H1 (cell line): Measurements from ENCODE around the gene DISC1. TPM values are rescaled to one million over a fixed set of nuclear protein-coding genes. Genes with fewer than 3 reads are reported as not detected.

Source experiments
- CTCF ChIA-PET: fragments of 300-600 bp; sonication (Branson Sonifier 250); formaldehyde crosslinking; loops from one replicate; lab custom pipeline; 2021; ENCODE audit not compliant: partially characterized antibody; lab: Charles Lee
- POLR2A ChIA-PET: fragments of 300-600 bp; sonication (Branson Sonifier 250); formaldehyde crosslinking; loops from one replicate; lab custom pipeline; 2021; ENCODE audit warnings: inconsistent platforms; ENCODE audit not compliant: partially characterized antibody; lab: Charles Lee
- DNase-seq, 2 experiments: peaks; one replicate each; pipeline versions ENCODE4 v3.0.0 to v3.0.0-alpha.2; 2010 to 2022; ENCODE audit warnings: low spot score in 2 of 2, low read depth in 1 of 2, mixed read lengths in 1 of 2
- FAIRE-seq: peaks from 2 replicates; lab custom pipeline; 2011; peaks lifted over from hg19 to GRCh38; lab: Jason Lieb, UNC
- H2AFZ ChIP-seq: 2 replicates; pipeline ENCODE4 v1.8.1; 2012; ENCODE audit warnings: low read length, inconsistent platforms
- H2AK5ac ChIP-seq: 2 replicates; pipeline ENCODE4 v1.6.1; 2013; ENCODE audit warnings: low read depth, low read length
- H2BK120ac ChIP-seq: replicated peaks from 2 replicates; pipeline ENCODE3; 2013; ENCODE audit warnings: low read depth, low read length, inconsistent platforms
- H2BK12ac ChIP-seq: 2 replicates; pipeline ENCODE4 v1.6.1; 2013; ENCODE audit warnings: low read depth, low read length
- H2BK15ac ChIP-seq: 2 replicates; pipeline ENCODE4 v1.6.1; 2013; ENCODE audit warnings: low read length
- H2BK20ac ChIP-seq: 2 replicates; pipeline ENCODE4 v1.6.1; 2013; ENCODE audit warnings: low read length
- H2BK5ac ChIP-seq: 2 replicates; pipeline ENCODE4 v1.6.1; 2013; ENCODE audit warnings: low read depth, low read length
- H3K14ac ChIP-seq: 2 replicates; pipeline ENCODE4 v1.6.1; 2013; ENCODE audit warnings: inconsistent platforms; ENCODE audit not compliant: insufficient read length
- H3K18ac ChIP-seq: 2 replicates; pipeline ENCODE4 v1.6.1; 2013; ENCODE audit warnings: low read length; ENCODE audit errors: extremely low read depth
- H3K23ac ChIP-seq: 2 replicates; pipeline ENCODE4 v1.6.1; 2013; ENCODE audit warnings: inconsistent platforms; ENCODE audit not compliant: insufficient read length
- H3K23me2 ChIP-seq: 2 replicates; pipeline ENCODE4 v1.6.1; 2013; ENCODE audit warnings: low read depth, low read length
- H3K27ac ChIP-seq: 2 replicates; pipeline ENCODE4 v1.6.1; 2011; ENCODE audit warnings: low read depth, low read length, inconsistent platforms
- H3K27me3 ChIP-seq, 4 experiments: replicated peaks in 1 of 4; 1 replicate in 1 of 4; 2 replicates in 3 of 4; pipeline versions ENCODE4 v1.6.1 to v1.8.1; 2011 to 2013; ENCODE audit warnings: low read length in 3 of 4, mild to moderate bottlenecking in 3 of 4, inconsistent platforms in 2 of 4, mixed read lengths in 2 of 4, moderate library complexity in 1 of 4; ENCODE audit not compliant: control insufficient read depth in 3 of 4, insufficient read depth in 3 of 4; ENCODE audit errors: extremely low read depth in 1 of 4
- H3K36me3 ChIP-seq, 4 experiments: 2 replicates each; pipeline versions ENCODE4 v1.6.1 to v1.8.1; 2011 to 2013; ENCODE audit warnings: mild to moderate bottlenecking in 4 of 4, low read length in 3 of 4, moderate library complexity in 2 of 4, control low read depth in 1 of 4, inconsistent platforms in 1 of 4; ENCODE audit not compliant: insufficient read depth in 4 of 4, control insufficient read depth in 2 of 4
- H3K4ac ChIP-seq: replicated peaks from 2 replicates; pipeline ENCODE3; 2013; ENCODE audit warnings: low read length, low read depth, mixed read lengths, inconsistent platforms; ENCODE audit not compliant: insufficient read length
- H3K4me1 ChIP-seq, 4 experiments: replicated peaks in 1 of 4; 1 replicate in 1 of 4; 2 replicates in 3 of 4; pipeline versions ENCODE4 v1.6.1 to v1.8.1; 2011 to 2013; ENCODE audit warnings: low read length in 3 of 4, inconsistent platforms in 2 of 4, mixed read lengths in 1 of 4; ENCODE audit not compliant: insufficient read depth in 4 of 4, control insufficient read depth in 3 of 4
- H3K4me2 ChIP-seq, 2 experiments: 2 replicates each; pipeline versions ENCODE4 v1.6.1 to v1.8.1; 2011 to 2013; ENCODE audit warnings: low read depth in 2 of 2, low read length in 2 of 2, control low read depth in 1 of 2, inconsistent platforms in 1 of 2, mild to moderate bottlenecking in 1 of 2; ENCODE audit not compliant: insufficient read depth in 1 of 2
- H3K4me3 ChIP-seq, 4 experiments: fragments of 200-600, 300-600 bp in 1 of 4; sonication (generic), shearing (Covaris generic), sonication (Bioruptor Twin) in 1 of 4; 2 replicates each; pipeline versions ENCODE4 v1.5.1 to v1.8.1; 2011 to 2016; ENCODE audit warnings: low read length in 4 of 4, low read depth in 3 of 4, control low read depth in 2 of 4, inconsistent platforms in 2 of 4, mild to moderate bottlenecking in 2 of 4, mixed read lengths in 1 of 4, moderate library complexity in 1 of 4; ENCODE audit not compliant: insufficient read depth in 2 of 4; ENCODE audit errors: extremely low read depth in 1 of 4
- H3K56ac ChIP-seq: replicated peaks from 2 replicates; pipeline ENCODE3; 2013; ENCODE audit warnings: low read depth, mild to moderate bottlenecking, mixed read lengths, low read length, inconsistent platforms; ENCODE audit not compliant: insufficient read length
- H3K79me1 ChIP-seq: 2 replicates; pipeline ENCODE4 v1.6.1; 2013; ENCODE audit warnings: low read depth, low read length, control low read depth
- H3K79me2 ChIP-seq, 2 experiments: 2 replicates each; pipeline versions ENCODE4 v1.6.1 to v1.8.1; 2012 to 2013; ENCODE audit warnings: low read length in 2 of 2, mild to moderate bottlenecking in 2 of 2, inconsistent platforms in 1 of 2; ENCODE audit not compliant: insufficient read depth in 2 of 2, control insufficient read depth in 1 of 2
- H3K9ac ChIP-seq, 4 experiments: replicated peaks in 1 of 4; 1 replicate in 1 of 4; 2 replicates in 3 of 4; pipeline versions ENCODE4 v1.6.1 to v1.8.1; 2011 to 2013; ENCODE audit warnings: low read depth in 3 of 4, low read length in 3 of 4, control low read depth in 2 of 4, mild to moderate bottlenecking in 2 of 4, moderate library complexity in 2 of 4, inconsistent platforms in 1 of 4; ENCODE audit errors: extremely low read depth in 1 of 4
- H3K9me3 ChIP-seq, 2 experiments: 2 replicates each; pipeline versions ENCODE4 v1.6.1 to v1.8.1; 2012 to 2013; ENCODE audit warnings: mild to moderate bottlenecking in 2 of 2, moderate library complexity in 2 of 2, control low read depth in 1 of 2, inconsistent platforms in 1 of 2, low read depth in 1 of 2, low read length in 1 of 2, mixed read lengths in 1 of 2; ENCODE audit not compliant: insufficient read depth in 2 of 2
- H4K20me1 ChIP-seq, 2 experiments: replicated peaks in 1 of 2; 2 replicates each; pipeline versions ENCODE3 to v1.8.1; 2011 to 2013; ENCODE audit warnings: inconsistent platforms in 2 of 2, low read length in 2 of 2, mild to moderate bottlenecking in 1 of 2; ENCODE audit not compliant: insufficient read depth in 2 of 2, control insufficient read depth in 1 of 2
- H4K5ac ChIP-seq: 2 replicates; pipeline ENCODE4 v1.6.1; 2013; ENCODE audit warnings: low read length, low read depth, mixed read lengths, inconsistent platforms; ENCODE audit not compliant: insufficient read length
- H4K8ac ChIP-seq: 2 replicates; pipeline ENCODE4 v1.8.0; 2013; ENCODE audit warnings: mild to moderate bottlenecking, moderate library complexity, low read length, inconsistent platforms; ENCODE audit not compliant: insufficient read depth; ENCODE audit errors: extremely low read depth
- H4K91ac ChIP-seq: replicated peaks from 2 replicates; pipeline ENCODE3; 2013; ENCODE audit warnings: low read length, mixed read lengths, inconsistent platforms; ENCODE audit not compliant: insufficient read length
- BRCA1 ChIP-seq: IDR thresholded peaks from 2 replicates; pipeline ENCODE4 v1.6.1; 2012; ENCODE audit warnings: low read depth, low read length, improper control_type of control experiment
- CTBP2 ChIP-seq: IDR thresholded peaks from 2 replicates; pipeline ENCODE4 v1.7.0; 2011; ENCODE audit warnings: borderline replicate concordance, mild to moderate bottlenecking, moderate library complexity, mixed read lengths, low read length; ENCODE audit not compliant: insufficient read depth, insufficient read length
- E2F6 ChIP-seq: IDR thresholded peaks from 2 replicates; pipeline ENCODE4 v1.6.1; 2012; ENCODE audit warnings: inconsistent platforms
- HDAC2 ChIP-seq, 2 experiments: fragments of 300-600 bp in 1 of 2; sonication (generic) in 1 of 2; IDR thresholded peaks; 2 replicates each; pipeline ENCODE4 v1.6.1; 2011 to 2012; ENCODE audit warnings: low read depth in 2 of 2, low read length in 2 of 2, mild to moderate bottlenecking in 2 of 2, moderate library complexity in 2 of 2, borderline replicate concordance in 1 of 2, inconsistent platforms in 1 of 2
- POLR2AphosphoS5 ChIP-seq: IDR thresholded peaks from 2 replicates; pipeline ENCODE4 v1.6.1; 2011; ENCODE audit warnings: low read depth, low read length
- SRF ChIP-seq: IDR thresholded peaks from 2 replicates; pipeline ENCODE4 v1.6.1; 2011; ENCODE audit warnings: mild to moderate bottlenecking, low read depth, low read length, moderate library complexity
- WGBS, 2 experiments: shearing (Covaris generic) in 1 of 2; methylation state at CpG; one replicate each; pipeline versions ENCODE4 v1.1.6 to v1.1.7; 2013 to 2015; ENCODE audit warnings: low lambda C conversion rate in 2 of 2, mixed read lengths in 2 of 2, inconsistent platforms in 1 of 2, low coverage in 1 of 2, missing lambda C conversion rate in 1 of 2; ENCODE audit not compliant: insufficient replicate concordance in 2 of 2, insufficient coverage in 1 of 2, insufficient read length in 1 of 2; ENCODE audit errors: extremely low coverage in 1 of 2, missing lambda C conversion rate in 1 of 2; 5-methylcytosine and 5-hydroxymethylcytosine counted together
- polyA plus RNA-seq, 7 experiments: library from polyadenylated mRNA; depleted of rRNA in 3 of 7; stranded (reverse) in 5 of 7; unstranded in 2 of 7; fragments of >200 nt in 5 of 7; fragments of 200-250 nt in 2 of 7; gene quantifications; 1 replicate in 5 of 7; 2 replicates in 1 of 7; 4 replicates in 1 of 7; pipeline versions ENCODE4 v1.2.1 to v1.2.3, GENCODE V29; 2011 to 2013; ENCODE audit warnings: missing spikeins in 2 of 7, mixed read lengths in 2 of 7
- total RNA-seq: library from RNA; stranded (reverse); fragmentation: NEBNext Ultra II Directional; extraction: Animal tissue kit (Norgen Biotek cat#: 25700); gene quantifications from 2 replicates; pipeline ENCODE4 v1.2.1, GENCODE V29; 2021

The DISC1 gene
- total and polyA plus RNA-seq, 2 of the 8 experiments (the other 6 are each of a cell fraction or from before 2014, with no cell fraction given): 1.1 to 3.5 TPM

GRCh38 chr1:231993968-231994455 lies 367.4 kb downstream of the DISC1 start:
- H3K18ac ChIP-seq: no peak overlapping the region
- POLR2A ChIA-PET: interaction anchor here (1.2 kb wide), 1 partner anchor 11 kb away, joined by 3 read pairs; no protein-coding TSS in a partner anchor
- H2AK5ac ChIP-seq: no peak overlapping the region

More at GRCh38 chr1:231993968-231994455, 367.4 kb downstream of the DISC1 start:
- H3K4me3 ChIP-seq: no peak overlapping the region
- no peak overlapping the region for H2AFZ ChIP-seq
- 87% methylated on average over 2 of the region's 2 CpGs; no CpG with 5 or more reads in 1 of the 2 experiments for WGBS, 2 experiments
- CTCF ChIA-PET: no interaction called here
- H3K79me1 ChIP-seq: no peaks in the 10 kb centered on the region
- H4K8ac ChIP-seq: no peak overlapping the region
- peak overlapping the region; percentile 66 for H3K14ac ChIP-seq
- H3K4ac ChIP-seq: peak overlapping the region; percentile 40
- no peak overlapping the region for H4K5ac ChIP-seq
- H3K27me3 ChIP-seq: no peaks in the 10 kb centered on the region
- DNase-seq (no peak), FAIRE-seq (no peak)
- no peak overlapping the region for H3K27ac ChIP-seq
- 0 out of 2 replicates have a peak overlapping the region, but pooled peaks have one; percentile 12 for H2BK12ac ChIP-seq
- H2BK120ac ChIP-seq: no peak overlapping the region
- peak overlapping the region; percentile 27; the same call in 1 of the 2 replicates for H2BK5ac ChIP-seq
- no peak overlapping the region for H3K23ac ChIP-seq
- H4K91ac ChIP-seq: no peak overlapping the region
- H3K36me3 ChIP-seq: no peaks in the 10 kb centered on the region
- no peak overlapping the region for H3K4me2 ChIP-seq
- H2BK20ac ChIP-seq: no peak overlapping the region
- no peaks in the 10 kb centered on the region for H3K23me2 ChIP-seq
- H3K79me2 ChIP-seq: no peaks in the 10 kb centered on the region
- H4K20me1 ChIP-seq: no peaks in the 10 kb centered on the region
- H3K4me1 ChIP-seq: no peaks in the 10 kb centered on the region
- no peak overlapping the region for H3K56ac ChIP-seq
- TF ChIP-seq E2F6 (no peak), CTBP2 (no peak), HDAC2 (IDR thresholded peaks at IDR 0.05; ENCODE audit: borderline replicate concordance in 1 of 2, low read depth in 2 of 2, low read length in 2 of 2) (no peak), SRF (no peak), BRCA1 (no peak), POLR2AphosphoS5 (no peak)
- no peaks in the 10 kb centered on the region for H3K9me3 ChIP-seq
- no peak overlapping the region for H3K9ac ChIP-seq
- 0 out of 2 replicates have a peak overlapping the region, but pooled peaks have one; percentile 20 for H2BK15ac ChIP-seq
